ENCODE measurements around the gene DNASE1L3.

The DNASE1L3 gene

DNA sequence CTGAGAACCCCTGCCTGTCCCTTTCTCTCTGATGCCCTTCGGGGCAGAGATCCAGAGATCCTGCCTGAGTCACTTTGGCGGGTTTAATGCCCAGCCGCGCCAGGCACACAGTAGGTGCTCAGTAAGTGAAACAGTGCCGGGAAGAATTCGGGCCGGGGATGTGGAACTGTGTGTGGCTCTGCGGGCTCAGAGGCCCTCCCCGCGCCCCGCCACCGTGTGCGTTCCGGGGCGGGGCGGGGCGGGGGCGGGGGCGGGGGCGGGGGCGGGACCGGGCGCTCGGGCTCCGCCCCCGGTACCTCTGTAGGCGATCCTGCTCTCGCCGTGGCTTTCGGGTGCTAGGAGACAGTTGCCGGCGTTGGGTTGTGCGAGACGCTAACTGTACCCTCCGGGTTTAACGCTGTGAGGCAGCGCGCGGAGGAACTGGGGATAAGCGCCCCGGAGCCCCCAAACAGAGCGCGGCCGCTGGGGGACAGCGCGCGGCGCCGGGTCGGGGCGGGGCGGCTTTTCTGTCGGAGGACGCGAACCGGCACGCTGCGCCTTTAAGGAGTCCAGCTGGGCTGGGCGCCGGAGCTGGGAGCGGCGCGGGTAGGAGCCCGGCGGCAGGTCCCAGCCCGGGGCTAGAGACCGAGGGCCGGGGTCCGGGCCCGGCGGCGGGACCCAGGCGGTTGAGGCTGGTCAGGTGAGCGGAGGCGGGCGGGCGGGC, 26.6 kb upstream of the DNASE1L3 start, which contains the start of gene ABHD6:
ABHD6 (plus strand) TSS at position 555 of the 703 bp plus-strand sequence. CDS start 18,795 bp downstream, outside the sequence.
- H4K8ac ChIP-seq (ENCODE audit: low read depth, low read length), result peak within 1 kb of the TSS; percentile 90
- peak within 1 kb of the TSS; percentile 99 for H3K4me2 ChIP-seq (ENCODE audit: low read length)
- no peak within 1 kb of the TSS for H3K4ac ChIP-seq (ENCODE audit: low read depth, low read length)
- peak within 1 kb of the TSS; percentile 57 for H3K9ac ChIP-seq (ENCODE audit: low read length)
- H3K18ac ChIP-seq (ENCODE audit: low read length), result peak within 1 kb of the TSS; percentile 74
- no peaks in the 10 kb centered on the region for H3K36me3 ChIP-seq (ENCODE audit: control insufficient read depth in 1 of 2, insufficient read depth in 2 of 2, low read length in 2 of 2)
- H2BK120ac ChIP-seq (ENCODE audit: insufficient read depth, low read length, poor library complexity), result peak within 1 kb of the TSS; percentile 79
- H3K14ac ChIP-seq (ENCODE audit: low read length), result peak within 1 kb of the TSS; percentile 64
- WGBS (ENCODE audit: extremely low coverage, insufficient coverage, insufficient read length), result no CpG with 5 or more reads among the region's 77 CpGs
- H3K27ac ChIP-seq (ENCODE audit: low read depth, low read length), result no peak within 1 kb of the TSS
- peaks cover 2% of the 10 kb centered on the region for H3K9me3 ChIP-seq (ENCODE audit: insufficient read depth, low read depth, low read length)
- H2AFZ ChIP-seq (ENCODE audit: insufficient read depth, low read length, poor library complexity), result peak within 1 kb of the TSS; percentile 89
- peaks cover 7% of the 10 kb centered on the region for H3K79me1 ChIP-seq (ENCODE audit: low read length)
- H4K91ac ChIP-seq (ENCODE audit: low read depth, low read length), result peak within 1 kb of the TSS; percentile 64
- H2BK5ac ChIP-seq (ENCODE audit: low read depth, low read length, poor library complexity), result peak within 1 kb of the TSS; percentile 79
- H3K4me1 ChIP-seq (ENCODE audit: control insufficient read depth in 1 of 2, insufficient read depth in 2 of 2, low read length in 2 of 2), result peaks cover 5 to 11% of the 10 kb centered on the region in 2 experiments
- H4K12ac ChIP-seq (ENCODE audit: low read depth, low read length), result peak within 1 kb of the TSS; percentile 54
- peaks cover 4% of the 10 kb centered on the region for H3K79me2 ChIP-seq (ENCODE audit: control insufficient read depth, insufficient read depth, low read length, poor library complexity)
- peak; percentile 52 to 76 for DNase-seq
- H3K23ac ChIP-seq (ENCODE audit: low read length), result no peak within 1 kb of the TSS
- no peaks in the 10 kb centered on the region for H3K27me3 ChIP-seq (ENCODE audit: insufficient read depth, low read length)
- peak within 1 kb of the TSS; percentile 92 for H3K4me3 ChIP-seq (ENCODE audit: low read depth, low read length)
- H2BK12ac ChIP-seq (ENCODE audit: low read length), result peak within 1 kb of the TSS; percentile 68
- no peak within 1 kb of the TSS for H2AK5ac ChIP-seq (ENCODE audit: low read length)

DNA sequence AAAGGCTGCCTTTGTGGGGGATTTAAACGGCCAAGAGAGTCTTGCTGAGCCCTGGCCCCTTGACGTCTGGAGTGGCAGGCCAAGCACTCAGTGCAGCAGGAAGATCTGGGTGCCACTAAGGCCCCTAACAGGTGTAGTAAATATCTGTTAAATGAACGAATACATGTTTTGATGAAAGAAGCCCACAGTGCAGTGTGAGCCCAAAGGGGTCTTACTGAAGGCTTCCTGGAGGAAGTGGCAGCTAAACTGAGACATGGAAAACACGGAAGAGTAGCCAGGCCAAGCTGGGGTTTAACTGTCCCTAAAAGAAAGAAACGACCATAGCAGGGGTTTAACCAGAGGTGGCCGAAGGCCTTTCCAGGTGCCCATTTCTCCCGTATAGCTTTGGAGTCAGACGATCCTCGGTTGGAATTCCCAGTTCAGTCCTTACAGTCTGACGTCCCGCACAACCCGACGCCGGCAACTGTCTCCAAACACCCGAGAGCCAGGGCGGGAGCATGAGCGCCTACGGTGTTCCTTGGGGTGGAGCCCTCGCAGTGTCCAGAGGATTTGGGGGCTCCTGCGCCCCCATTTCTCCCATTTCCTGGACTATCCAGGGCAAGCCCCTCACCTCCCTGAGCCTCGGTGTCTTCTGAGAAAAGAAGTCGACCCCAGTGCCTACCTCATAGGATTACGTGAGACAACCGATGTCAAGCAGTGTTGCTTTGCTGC, 25.9 kb upstream of the DNASE1L3 start:
- Histone ChIP-seq H2AFZ (ENCODE audit: insufficient read depth, low read length, poor library complexity) (peak overlapping the region; percentile 89), H3K4me2 (ENCODE audit: low read length) (peak overlapping the region; percentile 68), H2BK120ac (ENCODE audit: insufficient read depth, low read length, poor library complexity) (peak overlapping the region; percentile 46), H3K9me3 (ENCODE audit: insufficient read depth, low read depth, low read length) (peaks cover 2% of the 10 kb centered on the region), H2AK5ac (ENCODE audit: low read length) (no peak overlapping the region), H4K12ac (ENCODE audit: low read depth, low read length) (peak overlapping the region; percentile 2), H3K18ac (ENCODE audit: low read length) (peak overlapping the region; percentile 74), H2BK12ac (ENCODE audit: low read length) (peak overlapping the region; percentile 68), H3K79me1 (ENCODE audit: low read length) (peaks cover 7% of the 10 kb centered on the region), H3K4me3 (ENCODE audit: low read depth, low read length) (peak overlapping the region; percentile 67), H3K27me3 (ENCODE audit: insufficient read depth, low read length) (no peaks in the 10 kb centered on the region), H3K9ac (ENCODE audit: low read length) (peak overlapping the region; percentile 1), H4K91ac (ENCODE audit: low read depth, low read length) (no peak overlapping the region), H3K4ac (ENCODE audit: low read depth, low read length) (no peak overlapping the region), H3K79me2 (ENCODE audit: control insufficient read depth, insufficient read depth, low read length, poor library complexity) (peaks cover 4% of the 10 kb centered on the region), H2BK5ac (ENCODE audit: low read depth, low read length, poor library complexity) (peak overlapping the region; percentile 63), H4K8ac (ENCODE audit: low read depth, low read length) (peak overlapping the region; percentile 90), H3K27ac (ENCODE audit: low read depth, low read length) (no peak overlapping the region), H3K36me3 (ENCODE audit: control insufficient read depth in 1 of 2, insufficient read depth in 2 of 2, low read length in 2 of 2) (no peaks in the 10 kb centered on the region), H3K23ac (ENCODE audit: low read length) (no peak overlapping the region), H3K14ac (ENCODE audit: low read length) (peak overlapping the region; percentile 62), H3K4me1 (ENCODE audit: control insufficient read depth in 1 of 2, insufficient read depth in 2 of 2, low read length in 2 of 2) (peaks cover 5 to 11% of the 10 kb centered on the region in 2 experiments)
- no CpG with 5 or more reads among the region's 24 CpGs for WGBS (ENCODE audit: extremely low coverage, insufficient coverage, insufficient read length)
- peak in 1 of 2 donors; percentile 34 for DNase-seq

DNA sequence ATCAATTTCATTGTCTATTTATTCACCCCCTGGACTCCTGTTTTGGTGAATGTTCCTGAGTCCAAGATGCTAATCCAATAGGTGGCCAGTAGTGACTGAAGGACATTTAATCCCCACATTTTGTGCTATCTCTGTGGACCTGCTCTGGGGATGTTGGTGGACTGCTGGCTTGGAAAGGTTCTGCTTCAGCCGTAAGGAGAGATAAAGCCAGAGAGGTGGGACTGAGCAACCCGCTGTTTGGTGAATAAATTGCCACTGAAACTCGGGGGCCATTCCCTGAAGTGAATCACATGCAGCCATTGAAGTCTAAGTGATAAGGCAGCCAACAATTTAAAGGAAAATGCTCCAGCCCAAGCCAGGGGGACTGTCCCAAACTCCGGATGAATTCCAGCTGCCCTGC, 25.2 kb upstream of the DNASE1L3 start:
- Histone ChIP-seq H3K14ac (ENCODE audit: low read length) (no peak overlapping the region), H3K79me1 (ENCODE audit: low read length) (peaks cover 7% of the 10 kb centered on the region), H3K4me1 (ENCODE audit: control insufficient read depth in 1 of 2, insufficient read depth in 2 of 2, low read length in 2 of 2) (peaks cover 5 to 11% of the 10 kb centered on the region in 2 experiments), H3K4me3 (ENCODE audit: low read depth, low read length) (no peak overlapping the region), H3K79me2 (ENCODE audit: control insufficient read depth, insufficient read depth, low read length, poor library complexity) (peaks cover 4% of the 10 kb centered on the region), H4K91ac (ENCODE audit: low read depth, low read length) (no peak overlapping the region), H3K9me3 (ENCODE audit: insufficient read depth, low read depth, low read length) (peaks cover 2% of the 10 kb centered on the region), H2BK120ac (ENCODE audit: insufficient read depth, low read length, poor library complexity) (no peak overlapping the region), H3K9ac (ENCODE audit: low read length) (no peak overlapping the region), H4K12ac (ENCODE audit: low read depth, low read length) (no peak overlapping the region), H3K27me3 (ENCODE audit: insufficient read depth, low read length) (no peaks in the 10 kb centered on the region), H3K23ac (ENCODE audit: low read length) (no peak overlapping the region), H3K27ac (ENCODE audit: low read depth, low read length) (no peak overlapping the region), H4K8ac (ENCODE audit: low read depth, low read length) (no peak overlapping the region), H2BK12ac (ENCODE audit: low read length) (no peak overlapping the region), H3K36me3 (ENCODE audit: control insufficient read depth in 1 of 2, insufficient read depth in 2 of 2, low read length in 2 of 2) (no peaks in the 10 kb centered on the region), H2BK5ac (ENCODE audit: low read depth, low read length, poor library complexity) (no peak overlapping the region), H3K4ac (ENCODE audit: low read depth, low read length) (no peak overlapping the region), H2AFZ (ENCODE audit: insufficient read depth, low read length, poor library complexity) (no peak overlapping the region), H3K4me2 (ENCODE audit: low read length) (no peak overlapping the region), H3K18ac (ENCODE audit: low read length) (no peak overlapping the region), H2AK5ac (ENCODE audit: low read length) (no peak overlapping the region)
- DNase-seq, result no peak
- WGBS (ENCODE audit: extremely low coverage, insufficient coverage, insufficient read length), result no CpG with 5 or more reads among the region's 4 CpGs

DNA sequence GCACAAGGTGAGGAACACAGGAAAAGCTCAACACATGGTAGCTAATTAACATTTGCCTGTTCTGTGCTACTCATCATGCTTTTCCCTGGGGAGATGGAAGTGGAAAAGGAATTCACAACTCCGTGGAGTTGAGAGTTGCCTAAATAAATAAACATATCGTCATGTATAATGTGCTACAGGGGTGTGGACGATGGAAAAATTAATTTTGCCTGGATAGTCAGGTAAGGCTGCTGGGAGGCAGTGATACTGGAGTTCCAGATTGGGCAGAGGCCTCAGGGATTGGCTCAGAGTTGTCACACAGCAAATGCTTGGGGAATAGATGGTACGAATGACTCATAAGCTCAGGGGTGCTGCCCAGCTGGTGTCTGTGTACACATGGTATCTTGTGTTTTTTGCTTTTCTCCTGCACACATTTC, 23.8 kb upstream of the DNASE1L3 start:
- Histone ChIP-seq H3K9ac (ENCODE audit: low read length) (no peak overlapping the region), H3K18ac (ENCODE audit: low read length) (no peak overlapping the region), H3K14ac (ENCODE audit: low read length) (no peak overlapping the region), H3K23ac (ENCODE audit: low read length) (no peak overlapping the region), H3K79me1 (ENCODE audit: low read length) (peaks cover 7% of the 10 kb centered on the region), H3K36me3 (ENCODE audit: control insufficient read depth in 1 of 2, insufficient read depth in 2 of 2, low read length in 2 of 2) (no peaks in the 10 kb centered on the region), H2BK5ac (ENCODE audit: low read depth, low read length, poor library complexity) (no peak overlapping the region), H2BK12ac (ENCODE audit: low read length) (no peak overlapping the region), H2AK5ac (ENCODE audit: low read length) (no peak overlapping the region), H3K27ac (ENCODE audit: low read depth, low read length) (no peak overlapping the region), H3K79me2 (ENCODE audit: control insufficient read depth, insufficient read depth, low read length, poor library complexity) (peaks cover 4% of the 10 kb centered on the region), H4K91ac (ENCODE audit: low read depth, low read length) (no peak overlapping the region), H4K12ac (ENCODE audit: low read depth, low read length) (no peak overlapping the region), H3K4me1 (ENCODE audit: control insufficient read depth in 1 of 2, insufficient read depth in 2 of 2, low read length in 2 of 2) (peaks cover 5 to 11% of the 10 kb centered on the region in 2 experiments), H3K27me3 (ENCODE audit: insufficient read depth, low read length) (no peaks in the 10 kb centered on the region), H3K4me2 (ENCODE audit: low read length) (no peak overlapping the region), H2AFZ (ENCODE audit: insufficient read depth, low read length, poor library complexity) (no peak overlapping the region), H2BK120ac (ENCODE audit: insufficient read depth, low read length, poor library complexity) (no peak overlapping the region), H4K8ac (ENCODE audit: low read depth, low read length) (no peak overlapping the region), H3K9me3 (ENCODE audit: insufficient read depth, low read depth, low read length) (peaks cover 2% of the 10 kb centered on the region), H3K4ac (ENCODE audit: low read depth, low read length) (no peak overlapping the region), H3K4me3 (ENCODE audit: low read depth, low read length) (no peak overlapping the region)
- WGBS (ENCODE audit: extremely low coverage, insufficient coverage, insufficient read length), result no CpG with 5 or more reads among the region's 4 CpGs
- DNase-seq, result peak in 1 of 2 donors; percentile 24

Data from trophoblast cell (in vitro differentiated cells and primary cell).